CD4-positive, CD25-positive, alpha-beta regulatory T cell (primary cell): ENCODE data around the gene WDR64. TPM values are rescaled to one million over a fixed set of nuclear protein-coding genes. Genes with fewer than 3 reads are reported as not detected.

Source experiments
- ATAC-seq, 2 donors: fragments of 150-1000 bp; cut with Tn5 transposase; one replicate each; pipeline ENCODE4 v1.10.0; 2021; ENCODE audit warnings: low read depth in 2 of 2, moderate number of reproducible peaks in 2 of 2, moderate library complexity in 1 of 2
- DNase-seq, 3 donors: peaks; one replicate each; pipeline versions ENCODE4 v3.0.0 to v3.0.0-alpha.2; 2012 to 2022; ENCODE audit warnings: mixed read lengths in 1 of 3
- H3K27ac ChIP-seq: one replicate; pipeline ENCODE4 v1.7.0; 2013; ENCODE audit warnings: mild to moderate bottlenecking, low read length; ENCODE audit not compliant: insufficient read depth, poor library complexity, severe bottlenecking
- H3K27me3 ChIP-seq: one replicate; pipeline ENCODE4 v1.7.0; 2013; ENCODE audit warnings: low read length; ENCODE audit not compliant: control insufficient read depth, insufficient read depth
- H3K36me3 ChIP-seq: one replicate; pipeline ENCODE4 v1.7.0; 2013; ENCODE audit warnings: mild to moderate bottlenecking, low read length, moderate library complexity; ENCODE audit not compliant: control insufficient read depth, insufficient read depth
- H3K4me1 ChIP-seq: 2 replicates; pipeline ENCODE4 v1.7.0; 2013; ENCODE audit warnings: mild to moderate bottlenecking, low read length; ENCODE audit not compliant: insufficient read depth, control insufficient read depth, poor library complexity, severe bottlenecking
- H3K4me3 ChIP-seq: one replicate; pipeline ENCODE4 v1.7.0; 2013; ENCODE audit warnings: low read depth, mild to moderate bottlenecking, low read length, moderate library complexity
- H3K9me3 ChIP-seq, 2 experiments: 1 replicate in 1 of 2; 2 replicates in 1 of 2; pipeline ENCODE4 v1.7.0; 2013; ENCODE audit warnings: low read length in 2 of 2, mild to moderate bottlenecking in 1 of 2, moderate library complexity in 1 of 2; ENCODE audit not compliant: control insufficient read depth in 2 of 2
- H3K27ac Mint-ChIP-seq, 3 donors: one replicate each; pipeline ENCODE4 v1.8.0; 2020 to 2022; ENCODE audit warnings: mild to moderate bottlenecking in 3 of 3, mixed read lengths in 3 of 3, moderate library complexity in 2 of 3
- H3K27me3 Mint-ChIP-seq: one replicate; pipeline ENCODE4 v1.8.0; 2022; ENCODE audit warnings: mild to moderate bottlenecking, mixed read lengths
- H3K36me3 Mint-ChIP-seq: one replicate; pipeline ENCODE4 v1.8.0; 2020; ENCODE audit warnings: mixed read lengths
- H3K4me1 Mint-ChIP-seq, 4 donors: one replicate each; pipeline ENCODE4 v1.8.0; 2020 to 2022; ENCODE audit warnings: mixed read lengths in 4 of 4, mild to moderate bottlenecking in 1 of 4
- H3K4me3 Mint-ChIP-seq, 4 donors: one replicate each; pipeline ENCODE4 v1.8.0; 2020 to 2022; ENCODE audit warnings: mild to moderate bottlenecking in 4 of 4, mixed read lengths in 4 of 4, moderate library complexity in 3 of 4
- H3K9me3 Mint-ChIP-seq, 7 donors: one replicate each; pipeline ENCODE4 v1.8.0; 2020 to 2022; ENCODE audit warnings: mixed read lengths in 7 of 7, mild to moderate bottlenecking in 3 of 7, moderate library complexity in 2 of 7
- polyA plus RNA-seq, 4 donors: library from polyadenylated mRNA; unstranded; fragments of 300-500 nt; fragmentation: Illumina TruSeq; gene quantifications; one replicate each; pipeline ENCODE4 v1.2.3, GENCODE V29; 2021
- total RNA-seq: library from RNA; stranded (reverse); gene quantifications from one replicate; pipeline ENCODE4 v1.2.3, GENCODE V29; 2022

Gene WDR64
- total and polyA plus RNA-seq, 5 donors from 2014 or later = 0.08 to 1.00 (median 0.35) TPM; not detected in 2

- no peak for DNase-seq
- Mint-ChIP-seq H3K36me3 (no peaks in the 10 kb centered on the region), H3K27me3 (peaks cover 9% of the 10 kb centered on the region), H3K27ac (no peak overlapping the region), H3K4me1 (no peaks in the 10 kb centered on the region), H3K4me3 (no peak overlapping the region), H3K9me3 (no peaks in the 10 kb centered on the region)
- ATAC-seq = no peak
- Histone ChIP-seq H3K36me3 (no peaks in the 10 kb centered on the region), H3K9me3 (no peaks in the 10 kb centered on the region), H3K4me1 (no peaks in the 10 kb centered on the region), H3K27me3 (no peaks in the 10 kb centered on the region), H3K27ac (no peak overlapping the region), H3K4me3 (no peak overlapping the region)
Observed at GRCh38 chr1:241828463-241829021, 176.5 kb downstream of the WDR64 start.

- no peaks in the 10 kb centered on the region for H3K4me1 Mint-ChIP-seq
- Histone ChIP-seq H3K36me3 (no peaks in the 10 kb centered on the region), H3K4me3 (no peak overlapping the region), H3K4me1 (no peaks in the 10 kb centered on the region), H3K9me3 (no peaks in the 10 kb centered on the region), H3K27me3 (no peaks in the 10 kb centered on the region), H3K27ac (no peak overlapping the region)
- H3K27ac Mint-ChIP-seq = no peak overlapping the region
- H3K27me3 Mint-ChIP-seq = peaks cover 9% of the 10 kb centered on the region
- no peaks in the 10 kb centered on the region for H3K9me3 Mint-ChIP-seq
- ATAC-seq = no peak
- no peaks in the 10 kb centered on the region for H3K36me3 Mint-ChIP-seq
- DNase-seq = no peak
- H3K4me3 Mint-ChIP-seq = no peak overlapping the region
Observed at GRCh38 chr1:241829468-241829867, 177.4 kb downstream of the WDR64 start.

GRCh38 chr1:241834733-241835377, 182.8 kb downstream of the WDR64 start:
- no peak for ATAC-seq
- Histone ChIP-seq H3K4me3 (no peak overlapping the region), H3K9me3 (no peaks in the 10 kb centered on the region), H3K27me3 (peaks cover 5% of the 10 kb centered on the region), H3K27ac (no peak overlapping the region), H3K36me3 (no peaks in the 10 kb centered on the region), H3K4me1 (no peaks in the 10 kb centered on the region)
- DNase-seq = no peak
- peaks cover 0 to 9% (median 4%) of the 10 kb centered on the region in 4 donors for H3K4me1 Mint-ChIP-seq
- H3K4me3 Mint-ChIP-seq = no peak overlapping the region
- no peaks in the 10 kb centered on the region for H3K9me3 Mint-ChIP-seq
- H3K27me3 Mint-ChIP-seq = peaks cover 23% of the 10 kb centered on the region
- no peaks in the 10 kb centered on the region for H3K36me3 Mint-ChIP-seq
- H3K27ac Mint-ChIP-seq = no peak overlapping the region

- no peak overlapping the region for H3K4me3 ChIP-seq
- Mint-ChIP-seq H3K9me3 (no peaks in the 10 kb centered on the region), H3K27ac (no peak overlapping the region), H3K4me3 (no peak overlapping the region), H3K4me1 (peaks cover 0 to 10% (median 4%) of the 10 kb centered on the region in 4 donors), H3K36me3 (no peaks in the 10 kb centered on the region), H3K27me3 (peaks cover 27% of the 10 kb centered on the region)
- DNase-seq = no peak
- H3K4me1 ChIP-seq = no peaks in the 10 kb centered on the region
- ATAC-seq = no peak
- H3K9me3 ChIP-seq = no peaks in the 10 kb centered on the region
- peaks cover 5% of the 10 kb centered on the region for H3K27me3 ChIP-seq
- H3K36me3 ChIP-seq = no peaks in the 10 kb centered on the region
- H3K27ac ChIP-seq = no peak overlapping the region
Observed at GRCh38 chr1:241836941-241837340, 184.9 kb downstream of the WDR64 start.

- Mint-ChIP-seq H3K9me3 (no peaks in the 10 kb centered on the region), H3K36me3 (no peaks in the 10 kb centered on the region), H3K4me3 (no peak overlapping the region), H3K27ac (no peak overlapping the region), H3K27me3 (peaks cover 27% of the 10 kb centered on the region), H3K4me1 (peaks cover 0 to 10% (median 4%) of the 10 kb centered on the region in 4 donors)
- ATAC-seq = no peak
- H3K9me3 ChIP-seq = no peaks in the 10 kb centered on the region
- H3K4me3 ChIP-seq = no peak overlapping the region
- no peaks in the 10 kb centered on the region for H3K4me1 ChIP-seq
- H3K27ac ChIP-seq = no peak overlapping the region
- H3K27me3 ChIP-seq = peaks cover 5% of the 10 kb centered on the region
- H3K36me3 ChIP-seq = no peaks in the 10 kb centered on the region
- DNase-seq = no peak
Observed at GRCh38 chr1:241837416-241837815, 185.3 kb downstream of the WDR64 start.

GRCh38 chr1:241837901-241838300, 185.8 kb downstream of the WDR64 start:
- H3K27me3 Mint-ChIP-seq = peaks cover 28% of the 10 kb centered on the region
- no peaks in the 10 kb centered on the region for H3K36me3 Mint-ChIP-seq

GRCh38 chr1:241838897-241839296, 186.8 kb downstream of the WDR64 start:
- H3K4me1 ChIP-seq = no peaks in the 10 kb centered on the region
- Mint-ChIP-seq H3K27ac (no peak overlapping the region), H3K4me3 (no peak overlapping the region), H3K4me1 (peaks cover 0 to 10% (median 4%) of the 10 kb centered on the region in 4 donors), H3K27me3 (peaks cover 34% of the 10 kb centered on the region), H3K36me3 (no peaks in the 10 kb centered on the region), H3K9me3 (no peaks in the 10 kb centered on the region)
- DNase-seq (no peak), ATAC-seq (no peak)
- H3K27ac ChIP-seq = no peak overlapping the region
- H3K9me3 ChIP-seq = no peaks in the 10 kb centered on the region
- peaks cover 5% of the 10 kb centered on the region for H3K27me3 ChIP-seq
- no peak overlapping the region for H3K4me3 ChIP-seq
- H3K36me3 ChIP-seq = no peaks in the 10 kb centered on the region

More at GRCh38 chr1:241837901-241838300, 185.8 kb downstream of the WDR64 start:
- Histone ChIP-seq H3K4me1 (no peaks in the 10 kb centered on the region), H3K4me3 (no peak overlapping the region), H3K27me3 (peaks cover 5% of the 10 kb centered on the region), H3K9me3 (no peaks in the 10 kb centered on the region), H3K36me3 (no peaks in the 10 kb centered on the region), H3K27ac (no peak overlapping the region)
- ATAC-seq (no peak), DNase-seq (no peak)
- Mint-ChIP-seq H3K4me3 (no peak overlapping the region), H3K27ac (peak overlapping the region in 1 of 3 donors; percentile 6), H3K4me1 (peaks cover 0 to 10% (median 4%) of the 10 kb centered on the region in 4 donors), H3K9me3 (no peaks in the 10 kb centered on the region)
